Activated CD8-positive, alpha-beta T cell treated with anti-CD3 and anti-CD28 coated beads for 36 hours (primary cell): ENCODE measurements around the gene BMERB1. TPM values are rescaled to one million over a fixed set of nuclear protein-coding genes. Genes with fewer than 3 reads are reported as not detected.

Source experiments
- ATAC-seq: fragments of 200-7000 bp; cut with Tn5 transposase; one replicate; pipeline ENCODE4 v1.10.0; 2021; ENCODE audit warnings: mild to moderate bottlenecking, moderate library complexity
- CTCF ChIA-PET: fragments of 350-600 bp; sonication (Branson Sonifier 250); formaldehyde crosslinking; loops from one replicate; lab custom pipeline; 2021; ENCODE audit warnings: antibody characterized with exemption; lab: Charles Lee
- POLR2A ChIA-PET: fragments of 350-600 bp; sonication (Branson Sonifier 250); formaldehyde crosslinking; loops from one replicate; lab custom pipeline; 2021; ENCODE audit warnings: antibody characterized with exemption; lab: Charles Lee
- DNase-seq: peaks from one replicate; pipeline ENCODE4 v3.0.0-alpha.2; 2020
- H3K27ac Mint-ChIP-seq: one replicate; pipeline ENCODE4 v1.8.0; 2021; ENCODE audit warnings: mild to moderate bottlenecking, mixed read lengths
- H3K27me3 Mint-ChIP-seq: one replicate; pipeline ENCODE4 v1.8.0; 2021; ENCODE audit warnings: mixed read lengths
- H3K36me3 Mint-ChIP-seq: one replicate; pipeline ENCODE4 v1.8.0; 2021; ENCODE audit warnings: low read depth, mixed read lengths
- H3K4me1 Mint-ChIP-seq: one replicate; pipeline ENCODE4 v1.8.0; 2021; ENCODE audit warnings: low read depth, mixed read lengths
- H3K4me3 Mint-ChIP-seq: one replicate; pipeline ENCODE4 v1.8.0; 2021; ENCODE audit warnings: mild to moderate bottlenecking, moderate library complexity, mixed read lengths
- H3K9me3 Mint-ChIP-seq: one replicate; pipeline ENCODE4 v1.8.0; 2021; ENCODE audit warnings: mixed read lengths
- CTCF ChIP-seq: fragments of 200-600 bp; IDR thresholded peaks from one replicate; pipeline ENCODE4 v1.8.0; 2022; ENCODE audit warnings: antibody characterized with exemption, mild to moderate bottlenecking
- intact Hi-C: fragments of 100-400 bp; cut with micrococcal nuclease; formaldehyde crosslinking; loops from one replicate; pipeline ENCODE4 v1.10.0; 2022
- total RNA-seq, 2 experiments: library from RNA; stranded (reverse); gene quantifications; one replicate each; pipeline ENCODE4 v1.2.3, GENCODE V29; 2021

BMERB1 gene
- total RNA-seq, 2 experiments from 2014 or later, result 14.0 to 14.1 TPM

- Mint-ChIP-seq H3K27me3 (no peaks in the 10 kb centered on the region), H3K27ac (no peak overlapping the region), H3K36me3 (peaks cover 9% of the 10 kb centered on the region), H3K4me3 (no peak overlapping the region), H3K4me1 (peaks cover 22% of the 10 kb centered on the region), H3K9me3 (peaks cover 2% of the 10 kb centered on the region)
- ATAC-seq, result no peak
- CTCF ChIA-PET, result no interaction called here
- intact Hi-C loops, result no loop called here
- POLR2A ChIA-PET, result no interaction called here
- TF ChIP-seq CTCF, result no peak
- no peak for DNase-seq
Measured at GRCh38 chr16:15482748-15483298, 48.4 kb downstream of the BMERB1 start.

- Mint-ChIP-seq H3K9me3 (no peaks in the 10 kb centered on the region), H3K4me1 (peaks cover 21% of the 10 kb centered on the region), H3K27ac (no peak overlapping the region), H3K4me3 (no peak overlapping the region), H3K27me3 (no peaks in the 10 kb centered on the region), H3K36me3 (peaks cover 9% of the 10 kb centered on the region)
- intact Hi-C loops, result no loop called here
- TF ChIP-seq CTCF, result no peak
- DNase-seq (no peak), ATAC-seq (no peak)
- ChIA-PET POLR2A (no interaction called here), CTCF (no interaction called here)
Measured at GRCh38 chr16:15483857-15484256, 49.5 kb downstream of the BMERB1 start.

GRCh38 chr16:15484662-15485061, 50.3 kb downstream of the BMERB1 start:
- Mint-ChIP-seq H3K36me3 (peaks cover 9% of the 10 kb centered on the region), H3K27ac (no peak overlapping the region), H3K27me3 (no peaks in the 10 kb centered on the region), H3K9me3 (no peaks in the 10 kb centered on the region), H3K4me1 (peaks cover 29% of the 10 kb centered on the region), H3K4me3 (no peak overlapping the region)
- ATAC-seq, result no peak
- intact Hi-C loops, result no loop called here
- CTCF ChIA-PET, result no interaction called here
- DNase-seq, result no peak
- POLR2A ChIA-PET, result no interaction called here
- no peak for TF ChIP-seq CTCF

GRCh38 chr16:15485175-15485574, 50.8 kb downstream of the BMERB1 start:
- peaks cover 35% of the 10 kb centered on the region for H3K4me1 Mint-ChIP-seq
- no peak for TF ChIP-seq CTCF
- H3K4me3 Mint-ChIP-seq, result no peak overlapping the region
- POLR2A ChIA-PET, result no interaction called here
- CTCF ChIA-PET, result no interaction called here
- peaks cover 9% of the 10 kb centered on the region for H3K36me3 Mint-ChIP-seq
- ATAC-seq (no peak), DNase-seq (no peak)
- H3K27ac Mint-ChIP-seq, result no peak overlapping the region
- intact Hi-C loops, result no loop called here
- H3K9me3 Mint-ChIP-seq, result no peaks in the 10 kb centered on the region
- no peaks in the 10 kb centered on the region for H3K27me3 Mint-ChIP-seq

- Mint-ChIP-seq H3K4me1 (peaks cover 42% of the 10 kb centered on the region), H3K9me3 (no peaks in the 10 kb centered on the region), H3K27me3 (no peaks in the 10 kb centered on the region), H3K36me3 (peaks cover 9% of the 10 kb centered on the region), H3K27ac (no peak overlapping the region), H3K4me3 (no peak overlapping the region)
- ChIA-PET CTCF (interaction anchor here (1.1 kb wide), 1 partner anchor 9 kb away, joined by 3 read pairs; no protein-coding TSS in a partner anchor), POLR2A (interaction anchor here (1.0 kb wide), 1 partner anchor 121 kb away, joined by 3 read pairs; no protein-coding TSS in a partner anchor)
- TF ChIP-seq CTCF, result no peak
- intact Hi-C loops, result no loop called here
- DNase-seq, result no peak
- ATAC-seq, result no peak
Measured at GRCh38 chr16:15486661-15487060, 52.3 kb downstream of the BMERB1 start.
